DMS79 treated with DMSO at 0.1 percent for 48 hours (cell line): ENCODE results near the gene BRSK1.

Experiments
- DNase-seq: peaks from one replicate; lab custom pipeline; 2025; lab: John Stamatoyannopoulos, UW

Gene BRSK1

DNA sequence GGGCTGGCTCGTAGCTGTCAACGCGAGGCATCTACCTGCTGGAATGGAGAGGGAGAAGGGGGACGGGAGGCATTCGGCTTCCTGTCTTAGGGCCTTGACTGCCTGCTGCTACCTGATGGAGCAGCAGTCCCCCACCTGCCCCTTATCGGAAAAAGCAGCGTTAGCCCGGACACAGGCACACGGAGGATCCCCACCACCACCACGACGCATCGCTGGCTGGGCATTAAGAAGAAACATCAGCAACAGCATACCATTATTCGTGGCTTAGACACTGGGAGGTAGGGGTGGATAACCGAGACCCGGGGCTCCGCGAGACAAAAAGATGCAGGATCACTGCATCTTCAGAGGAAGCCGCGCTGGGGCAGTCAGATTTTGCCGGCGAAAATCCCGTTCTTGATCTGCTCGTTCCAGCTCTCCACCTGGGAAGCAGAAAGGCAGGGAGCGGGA lies 69.6 kb downstream of the BRSK1 start:
- no peak for DNase-seq

DNA sequence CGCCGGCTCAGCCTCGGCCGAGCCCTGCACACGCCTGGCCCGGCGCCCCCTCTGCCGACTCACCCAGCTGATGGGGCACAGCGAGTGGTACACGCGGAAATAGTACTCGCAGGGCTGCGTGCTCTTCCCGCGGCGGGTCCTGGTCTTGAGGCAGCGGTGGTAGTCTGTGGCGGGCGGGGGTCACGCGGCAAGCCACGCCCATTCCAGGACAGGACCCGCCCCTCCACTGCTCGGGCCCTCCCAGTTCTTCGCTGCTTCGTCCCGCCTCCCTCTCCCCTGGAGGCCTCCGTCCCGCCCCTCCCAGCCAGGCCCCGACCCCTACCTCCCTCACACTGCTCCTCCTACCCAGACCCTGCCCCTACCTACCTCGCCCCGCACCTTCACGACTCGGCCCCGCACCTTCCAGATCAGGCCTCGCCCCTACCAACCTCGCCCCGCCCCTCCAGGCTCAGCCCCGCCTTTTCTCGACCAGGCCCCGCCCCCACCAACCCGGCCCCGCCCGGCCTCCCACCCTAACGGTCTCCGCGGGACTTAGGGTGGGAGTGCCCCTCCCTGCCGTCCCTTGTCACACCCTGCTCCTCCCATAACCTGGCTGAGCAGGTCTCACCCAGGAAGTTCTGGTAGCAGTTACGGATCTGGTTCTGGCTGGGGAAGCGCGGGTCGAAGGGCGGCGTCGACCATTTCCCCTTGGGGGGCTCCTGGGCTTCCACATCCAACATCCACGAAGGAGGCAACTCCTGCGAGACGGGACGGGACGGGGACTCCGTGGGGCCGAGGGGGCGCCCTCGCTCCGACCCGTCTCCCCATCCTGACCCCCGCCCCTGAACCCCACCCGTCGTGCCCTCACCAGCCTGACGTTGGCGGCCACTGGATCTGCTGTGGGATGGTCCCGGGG lies 70.3 kb downstream of the BRSK1 start:
- DNase-seq, result no peak

DNA sequence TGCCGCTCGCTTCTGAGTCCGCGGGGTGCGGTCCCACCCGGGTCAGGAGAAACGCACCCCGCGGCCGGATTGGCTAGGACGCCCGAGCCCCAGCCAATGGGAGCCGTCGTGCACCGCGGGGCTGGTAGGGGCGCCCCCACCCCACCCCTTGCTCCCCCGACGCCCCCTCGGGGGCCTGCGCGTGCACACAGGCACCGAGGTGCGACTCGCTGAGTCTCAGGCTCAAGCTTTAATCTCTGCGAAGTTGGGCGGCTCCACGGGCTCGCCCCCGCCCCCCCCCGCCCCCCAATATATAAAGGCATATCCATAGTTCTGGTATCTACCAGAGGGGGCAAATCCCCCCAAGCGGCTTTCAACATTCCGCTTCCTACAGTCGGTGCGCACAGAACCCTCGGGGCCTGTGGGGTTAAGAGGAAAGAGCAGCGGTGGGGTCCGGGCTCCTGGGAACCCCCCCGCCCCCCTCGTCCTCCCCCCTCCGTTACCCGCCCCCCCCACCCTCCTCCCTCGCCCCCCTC lies 71.0 kb downstream of the BRSK1 start, which contains the start of gene COX6B2:
Gene COX6B2 (minus strand): TSS at position 22 of the 515 bp plus-strand sequence. CDS start 198 bp downstream, outside the sequence.
- DNase-seq, result no peak

DNA sequence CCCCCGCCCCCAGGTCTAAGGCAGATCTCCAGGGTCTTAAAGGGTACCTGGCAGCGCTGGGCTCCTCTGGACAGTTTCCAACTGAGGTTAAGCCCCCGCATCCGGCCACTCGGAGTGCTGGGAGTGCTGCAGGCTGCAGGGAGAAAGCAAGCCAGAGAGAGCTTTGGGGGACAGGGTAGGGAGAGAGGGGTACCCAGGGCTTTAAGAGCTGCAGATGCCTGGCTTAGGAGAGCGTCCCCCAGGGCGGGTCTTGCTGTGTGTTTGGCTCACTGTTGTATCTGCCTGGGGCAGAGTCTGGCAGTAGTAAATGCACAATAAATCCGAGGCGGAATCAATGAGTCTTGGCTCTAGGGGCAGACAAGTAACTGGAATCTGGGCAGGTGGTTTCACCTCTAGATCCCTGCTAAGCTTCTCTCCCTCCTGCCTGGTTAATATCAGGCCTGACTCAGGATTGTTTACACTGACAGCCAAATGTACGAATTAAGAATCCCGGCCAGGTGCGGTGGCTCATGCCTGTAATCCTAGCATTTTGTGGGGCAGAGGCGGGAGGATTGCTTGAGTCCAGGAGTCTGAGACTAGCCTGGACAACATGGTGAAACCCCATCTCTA lies 71.5 kb downstream of the BRSK1 start:
- DNase-seq, result no peak

DNA sequence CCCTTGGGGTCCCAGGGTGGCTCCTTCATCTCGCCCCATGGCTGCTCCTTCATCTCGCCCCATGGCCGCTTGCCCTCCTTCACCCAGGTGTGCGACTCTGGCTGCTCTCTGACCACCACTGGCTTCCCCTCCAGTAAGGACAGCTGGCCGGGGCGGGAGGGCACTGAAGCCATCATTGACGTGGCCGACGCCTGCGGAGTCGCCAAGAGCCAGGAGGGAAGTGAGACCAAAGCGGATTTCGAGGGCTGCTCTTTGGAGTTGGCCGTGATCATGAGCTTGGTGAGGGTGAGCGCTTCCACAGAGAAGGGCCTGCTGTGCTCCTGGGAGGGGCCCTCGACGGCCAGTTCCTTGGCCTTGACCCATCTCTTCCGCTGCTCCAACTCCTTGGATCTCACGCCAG lies 74.7 kb downstream of the BRSK1 start:
- no peak for DNase-seq

DNA sequence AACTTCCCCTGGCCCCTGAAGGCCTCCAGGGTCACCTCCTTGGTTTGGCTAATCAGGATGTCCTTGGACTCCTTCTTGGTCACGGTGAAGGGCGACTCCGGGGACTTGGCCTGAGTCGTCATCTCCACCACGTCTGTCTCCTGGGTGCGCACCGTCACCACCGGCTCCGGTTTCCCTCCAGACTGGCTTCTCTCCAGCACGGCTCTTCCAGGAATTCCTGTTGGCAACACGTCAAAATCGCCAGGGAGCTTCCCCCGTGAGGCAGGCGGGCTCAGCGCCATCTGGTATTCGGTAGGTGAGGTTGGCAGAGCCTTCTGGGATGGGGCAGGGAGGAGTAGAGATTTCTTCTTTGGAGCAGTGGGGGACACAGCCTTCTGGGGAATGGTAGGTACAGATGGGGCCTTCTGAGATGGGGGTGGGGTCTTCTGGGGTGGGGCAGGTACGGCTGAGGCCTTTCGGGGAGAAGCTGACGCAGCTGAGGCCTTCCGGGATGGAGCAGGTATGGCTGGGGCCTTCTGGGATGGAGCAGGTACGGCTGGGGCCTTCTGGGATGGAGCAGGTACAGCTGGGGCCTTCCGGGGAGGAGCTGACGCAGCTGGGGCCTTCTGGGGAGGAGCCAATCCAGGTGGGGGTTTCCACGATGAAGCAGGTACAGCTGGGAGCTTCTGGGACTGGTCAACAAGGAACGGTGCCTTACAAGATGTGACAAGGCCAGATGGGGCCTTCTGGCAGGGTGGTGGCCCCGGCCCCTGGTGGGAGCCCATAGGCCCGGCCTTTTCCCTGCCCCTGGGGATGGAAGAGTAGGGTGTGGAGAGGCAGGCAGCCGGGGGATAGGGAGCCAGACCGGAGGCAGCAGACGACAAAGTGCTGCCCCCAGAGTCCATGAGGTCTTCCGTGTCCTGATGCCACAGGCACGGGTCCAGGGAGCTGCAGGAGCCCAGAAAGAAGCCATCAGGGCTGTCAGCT lies 75.4 kb downstream of the BRSK1 start:
- DNase-seq, result no peak

DNA sequence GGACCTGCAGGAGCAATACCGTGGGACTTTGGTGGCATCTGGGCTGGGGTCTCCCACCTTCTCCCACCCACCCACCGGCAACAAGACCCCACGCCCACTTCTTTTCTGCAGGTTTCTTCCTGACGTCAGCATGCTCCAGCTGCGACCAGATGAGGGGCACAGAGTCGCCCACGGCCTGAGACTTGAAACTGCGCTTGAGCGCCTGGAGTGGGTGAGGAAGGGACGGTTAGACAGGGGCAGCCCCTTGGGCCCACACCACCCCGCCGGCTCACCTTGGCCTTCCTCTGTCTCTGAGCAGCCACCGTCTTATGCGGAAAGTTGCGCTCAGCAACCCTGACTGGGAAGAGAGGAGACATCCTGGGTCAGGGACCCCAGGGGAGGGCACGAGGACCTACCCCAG lies 77.1 kb downstream of the BRSK1 start:
- DNase-seq, result no peak
